Measurements from ENCODE around the gene ATP11B. TPM values are rescaled to one million over a fixed set of nuclear protein-coding genes. Genes with fewer than 3 reads are reported as not detected.
"Not testable (repeated sequence)": the region's sequence is repeated elsewhere in the genome, so short reads cannot be mapped to it uniquely, and the experiment has no call there.

ATP11B gene
- total RNA-seq, 4 donors from 2014 or later: 80.8 to 114 (median 100) TPM

DNA sequence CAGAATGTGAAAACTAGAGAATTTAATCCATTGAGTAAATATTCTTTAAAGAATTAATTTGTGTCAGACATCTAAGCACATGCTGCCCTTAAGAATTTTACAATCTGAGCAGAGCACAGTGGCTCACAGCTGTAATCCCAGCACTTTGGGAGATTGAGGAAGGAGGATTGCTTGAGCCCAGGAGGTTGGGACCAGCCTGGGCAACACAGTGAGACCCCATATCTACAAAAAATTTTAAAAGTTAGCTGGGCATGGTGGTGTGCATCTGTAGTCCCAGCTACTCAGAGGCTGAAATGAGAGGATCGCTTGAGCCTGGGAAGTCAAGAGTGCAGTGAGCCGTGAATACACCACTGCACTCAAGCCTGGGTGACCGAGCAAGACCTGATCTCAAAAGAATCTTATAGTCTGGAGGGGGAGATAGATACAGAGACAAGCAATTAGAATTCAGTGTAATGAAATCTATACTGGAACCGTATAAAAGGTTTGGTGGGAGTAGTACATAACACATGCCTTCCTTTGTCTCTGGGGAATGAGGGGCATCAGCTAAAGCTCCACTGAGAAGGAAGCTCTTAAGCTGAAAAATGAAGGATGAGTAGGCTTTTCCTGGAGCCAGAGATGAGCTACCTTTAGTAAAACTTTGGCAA is 21.2 kb downstream of the ATP11B start:
- WGBS, 2 donors: 78 to 81% methylated on average over 4 of the region's 4 CpGs
- no peak overlapping the region for H3K27ac ChIP-seq
- TF ChIP-seq, protein P1, sequence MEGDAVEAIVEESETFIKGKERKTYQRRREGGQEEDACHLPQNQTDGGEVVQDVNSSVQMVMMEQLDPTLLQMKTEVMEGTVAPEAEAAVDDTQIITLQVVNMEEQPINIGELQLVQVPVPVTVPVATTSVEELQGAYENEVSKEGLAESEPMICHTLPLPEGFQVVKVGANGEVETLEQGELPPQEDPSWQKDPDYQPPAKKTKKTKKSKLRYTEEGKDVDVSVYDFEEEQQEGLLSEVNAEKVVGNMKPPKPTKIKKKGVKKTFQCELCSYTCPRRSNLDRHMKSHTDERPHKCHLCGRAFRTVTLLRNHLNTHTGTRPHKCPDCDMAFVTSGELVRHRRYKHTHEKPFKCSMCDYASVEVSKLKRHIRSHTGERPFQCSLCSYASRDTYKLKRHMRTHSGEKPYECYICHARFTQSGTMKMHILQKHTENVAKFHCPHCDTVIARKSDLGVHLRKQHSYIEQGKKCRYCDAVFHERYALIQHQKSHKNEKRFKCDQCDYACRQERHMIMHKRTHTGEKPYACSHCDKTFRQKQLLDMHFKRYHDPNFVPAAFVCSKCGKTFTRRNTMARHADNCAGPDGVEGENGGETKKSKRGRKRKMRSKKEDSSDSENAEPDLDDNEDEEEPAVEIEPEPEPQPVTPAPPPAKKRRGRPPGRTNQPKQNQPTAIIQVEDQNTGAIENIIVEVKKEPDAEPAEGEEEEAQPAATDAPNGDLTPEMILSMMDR (IDR thresholded peaks at IDR 0.05): no peak
- TF ChIP-seq POLR2A (IDR thresholded peaks at IDR 0.05) (no peak), EP300 (IDR thresholded peaks at IDR 0.05) (no peak)
- DNase-seq (ENCODE audit: low spot score in 2 of 2): no peak
- no peaks in the 10 kb centered on the region for H3K36me3 ChIP-seq
- no peaks in the 10 kb centered on the region for H3K9me3 ChIP-seq
- no peak overlapping the region for H3K4me3 ChIP-seq
- peaks cover 0 to 27% (median 0%) of the 10 kb centered on the region in 4 donors for H3K4me1 ChIP-seq
- no peaks in the 10 kb centered on the region for H3K27me3 ChIP-seq

DNA sequence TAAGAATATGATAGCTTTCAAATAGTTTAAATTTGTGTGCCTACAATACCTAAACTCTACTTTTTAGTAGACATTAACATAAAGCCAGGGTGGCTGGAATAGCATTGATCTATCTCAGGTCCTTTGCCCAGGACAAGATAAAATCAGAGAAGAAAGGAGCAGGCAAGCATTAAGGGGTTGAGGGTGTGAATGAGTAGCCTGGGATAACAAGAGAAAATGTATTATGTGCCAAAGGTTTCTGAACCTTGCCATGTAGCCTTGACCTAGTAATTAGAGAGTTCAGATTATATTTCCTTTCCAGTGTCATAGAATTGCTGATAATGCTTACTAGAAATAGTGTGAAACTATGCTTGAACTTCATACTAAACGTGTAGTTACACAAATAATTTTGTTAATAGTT is 22.9 kb downstream of the ATP11B start:
- Histone ChIP-seq H3K36me3 (peaks cover 0 to 8% (median 0%) of the 10 kb centered on the region in 3 donors), H3K4me1 (peaks cover 0 to 31% (median 0%) of the 10 kb centered on the region in 4 donors), H3K4me3 (no peak overlapping the region), H3K27ac (no peak overlapping the region), H3K9me3 (no peaks in the 10 kb centered on the region), H3K27me3 (no peaks in the 10 kb centered on the region)
- DNase-seq (ENCODE audit: low spot score in 2 of 2): no peak
- TF ChIP-seq POLR2A (IDR thresholded peaks at IDR 0.05) (no peak), EP300 (IDR thresholded peaks at IDR 0.05) (no peak)
- TF ChIP-seq, protein P1 (IDR thresholded peaks at IDR 0.05): no peak
- WGBS, 2 donors: 27 to 39% methylated on average over 1 of the region's 1 CpG

DNA sequence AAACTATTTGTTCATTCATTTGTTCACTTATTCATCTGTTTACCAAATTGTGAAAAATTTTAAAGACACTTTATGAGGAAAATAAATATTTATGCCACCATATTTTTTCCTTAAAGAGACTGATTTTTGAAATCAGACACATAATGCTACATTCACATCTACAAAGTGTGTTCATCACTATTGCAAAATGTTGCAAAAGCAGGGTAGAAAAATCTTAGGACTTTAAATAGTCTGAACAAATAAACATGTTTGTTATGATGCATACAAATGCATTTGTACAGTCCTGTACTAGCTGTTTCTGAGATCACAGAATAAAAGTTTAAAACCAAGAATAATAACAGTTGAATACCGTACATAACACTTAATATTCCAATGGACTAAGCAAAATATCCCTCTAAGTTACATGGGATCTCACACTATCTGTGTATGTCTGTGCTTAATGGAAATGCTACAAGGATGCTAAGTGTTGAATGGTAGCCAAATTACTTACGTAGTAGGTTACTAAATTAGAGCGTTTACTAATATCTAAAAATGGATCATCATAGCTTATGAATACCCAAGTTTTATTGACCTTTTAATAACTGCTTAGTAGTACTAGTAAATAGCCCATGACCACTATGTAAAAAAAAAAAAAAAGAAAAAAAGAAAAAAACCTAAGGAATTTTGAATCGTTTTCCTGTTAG is 25.1 kb downstream of the ATP11B start:
- 51% methylated on average over 4 of the region's 4 CpGs for WGBS, 2 donors
- Histone ChIP-seq H3K4me1 (peaks cover 0 to 31% (median 0%) of the 10 kb centered on the region in 4 donors), H3K36me3 (peaks cover 0 to 26% (median 0%) of the 10 kb centered on the region in 3 donors), H3K9me3 (no peaks in the 10 kb centered on the region), H3K27me3 (no peaks in the 10 kb centered on the region), H3K27ac (peak overlapping the region in 2 of 4 donors; percentile 5 to 43), H3K4me3 (peak overlapping the region in 1 of 4 donors; percentile 0)
- TF ChIP-seq POLR2A (IDR thresholded peaks at IDR 0.05) (no peak), EP300 (IDR thresholded peaks at IDR 0.05) (no peak)
- TF ChIP-seq, protein P1 (IDR thresholded peaks at IDR 0.05): no peak
- no peak for DNase-seq (ENCODE audit: low spot score in 2 of 2)

DNA sequence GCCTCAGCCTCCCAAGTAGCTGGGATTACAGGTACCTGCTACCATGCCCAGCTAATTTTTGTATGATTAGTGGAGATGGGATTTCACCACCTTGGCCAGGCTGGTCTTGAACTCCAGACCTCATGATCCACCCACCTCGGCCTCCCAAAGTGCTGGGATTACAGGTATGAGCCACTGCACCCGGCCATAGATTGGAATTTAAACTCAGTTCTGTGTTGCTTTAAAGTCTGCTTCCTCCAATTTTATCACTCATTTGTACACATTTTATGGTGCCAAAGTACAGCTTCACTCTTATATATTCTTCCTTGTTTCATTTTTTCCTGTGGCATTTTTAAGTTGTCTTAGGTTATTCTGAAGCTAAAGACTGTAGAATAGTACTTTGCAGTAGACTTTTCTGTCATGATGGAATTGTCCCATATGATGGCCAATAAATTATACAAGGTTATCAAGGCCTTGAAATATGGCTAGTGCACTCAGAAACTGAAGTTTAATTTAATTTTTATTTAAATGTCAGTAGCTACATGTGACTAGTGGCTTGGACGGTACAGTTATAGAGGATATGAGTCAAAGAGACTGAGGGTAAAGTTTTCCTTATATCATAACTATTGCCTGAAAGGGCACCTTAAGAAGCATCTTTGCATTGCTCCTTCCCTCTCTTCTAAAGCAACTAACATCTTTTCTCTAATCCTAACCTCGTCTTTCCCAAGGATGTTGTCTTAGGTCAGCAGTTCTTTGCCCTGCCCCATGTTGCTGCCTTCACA is 28.1 kb downstream of the ATP11B start:
- no peak for TF ChIP-seq POLR2A (IDR thresholded peaks at IDR 0.05)
- TF ChIP-seq, protein P1 (IDR thresholded peaks at IDR 0.05): no peak
- no peak for TF ChIP-seq EP300 (IDR thresholded peaks at IDR 0.05)
- no peak overlapping the region for H3K4me3 ChIP-seq
- peaks cover 0 to 33% (median 0%) of the 10 kb centered on the region in 3 donors for H3K36me3 ChIP-seq
- H3K9me3 ChIP-seq: no peaks in the 10 kb centered on the region
- H3K27me3 ChIP-seq: no peaks in the 10 kb centered on the region
- H3K4me1 ChIP-seq: peaks cover 0 to 25% (median 1%) of the 10 kb centered on the region in 4 donors
- no peak overlapping the region for H3K27ac ChIP-seq
- no peak for DNase-seq (ENCODE audit: low spot score in 2 of 2)
- WGBS, 2 donors: 93 to 95% methylated on average over 4 of the region's 4 CpGs

DNA sequence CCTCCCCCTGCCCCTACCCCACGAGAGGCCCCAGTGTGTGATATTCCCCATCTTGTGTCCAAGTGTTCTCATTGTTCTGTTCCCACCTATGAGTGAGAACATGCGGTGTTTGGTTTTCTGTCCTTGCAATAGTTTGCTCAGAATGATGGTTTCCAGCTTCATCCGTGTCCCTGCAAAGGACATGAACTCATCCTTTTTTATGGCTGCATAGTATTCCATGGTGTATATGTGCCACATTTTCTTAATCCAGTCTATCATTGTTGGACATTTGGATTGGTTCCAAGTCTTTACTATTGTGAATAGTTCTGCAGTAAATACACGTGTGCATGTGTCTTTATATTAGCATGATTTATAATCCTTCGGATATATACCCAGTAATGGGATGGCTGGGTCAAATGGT is 29.0 kb downstream of the ATP11B start:
- 92 to 95% methylated on average over 5 of the region's 5 CpGs for WGBS, 2 donors
- H3K36me3 ChIP-seq: peaks cover 0 to 33% (median 0%) of the 10 kb centered on the region in 3 donors
- not testable (repeated sequence) for DNase-seq (ENCODE audit: low spot score in 2 of 2); H3K27me3 ChIP-seq; H3K4me3 ChIP-seq; H3K27ac ChIP-seq; H3K9me3 ChIP-seq
- H3K4me1 ChIP-seq: peaks cover 0 to 23% (median 1%) of the 10 kb centered on the region in 4 donors

Measured in tibial nerve (tissue), 4 donors.